ENCODE measurements around the gene STPG3.
A peak's percentile ranks its signal among the peaks of the same experiment; 100 is the strongest.

The STPG3 gene

GRCh38 chr9:137222190-137223077 is 28.7 kb upstream of the STPG3 start, which contains the start of gene RNF208:
Gene RNF208, minus strand, starts transcription at chr9:137222240. Its CDS starts 1,028 bp downstream, at chr9:137221212.
- no peak for DNase-seq (ENCODE audit: low read depth in 2 of 2)

GRCh38 chr9:137223078-137223970 is 27.8 kb upstream of the STPG3 start:
- DNase-seq (ENCODE audit: low read depth in 2 of 2): peak; percentile 98 to 99

- no peak for DNase-seq (ENCODE audit: low read depth in 2 of 2)
These were observed 26.0 kb upstream of the STPG3 start, which contains the start of gene CYSRT1 for GRCh38 chr9:137224830-137225694. Gene CYSRT1, plus strand, starts transcription at chr9:137225174. Its CDS starts 448 bp downstream, at chr9:137225622.

GRCh38 chr9:137225699-137226331 is 25.3 kb upstream of the STPG3 start:
- DNase-seq (ENCODE audit: low read depth in 2 of 2): no peak

GRCh38 chr9:137226338-137227053 is 24.6 kb upstream of the STPG3 start:
- no peak for DNase-seq (ENCODE audit: low read depth in 2 of 2)

- DNase-seq (ENCODE audit: low read depth in 2 of 2): peak; percentile 77 to 79
These were observed 23.8 kb upstream of the STPG3 start, which contains the start of gene RNF224 for GRCh38 chr9:137227054-137227852. Gene RNF224, plus strand, starts transcription at chr9:137227502. Its CDS starts 834 bp downstream, at chr9:137228336.

- DNase-seq (ENCODE audit: low read depth in 2 of 2): no peak
These were observed 23.1 kb upstream of the STPG3 start for GRCh38 chr9:137227853-137228505.

- DNase-seq (ENCODE audit: low read depth in 2 of 2): no peak
These were observed 22.5 kb upstream of the STPG3 start for GRCh38 chr9:137228506-137228967.

- no peak for DNase-seq (ENCODE audit: low read depth in 2 of 2)
These were observed 21.9 kb upstream of the STPG3 start for GRCh38 chr9:137228968-137229896.

GRCh38 chr9:137229903-137230704 is 21.0 kb upstream of the STPG3 start:
- DNase-seq (ENCODE audit: low read depth in 2 of 2): no peak

- DNase-seq (ENCODE audit: low read depth in 2 of 2): no peak
These were observed 20.2 kb upstream of the STPG3 start, which contains the start of gene SLC34A3 for GRCh38 chr9:137230705-137231371. Gene SLC34A3, plus strand, starts transcription at chr9:137230901. Its CDS starts 802 bp downstream, at chr9:137231703.

- no peak for DNase-seq (ENCODE audit: low read depth in 2 of 2)
These were observed 19.6 kb upstream of the STPG3 start for GRCh38 chr9:137231372-137232039.

GRCh38 chr9:137232101-137232500 is 19.0 kb upstream of the STPG3 start:
- DNase-seq (ENCODE audit: low read depth in 2 of 2): no peak

- no peak for DNase-seq (ENCODE audit: low read depth in 2 of 2)
These were observed 18.6 kb upstream of the STPG3 start for GRCh38 chr9:137232510-137232909.

Measured in stimulated activated CD4-positive, alpha-beta T cell treated with anti-CD3 and anti-CD28 coated beads, Interleukin-1b, Interleukin-23, amount 100 ng/mL, for 4 hours (primary cell).